ENCODE results near the gene F3.

The F3 gene

DNA sequence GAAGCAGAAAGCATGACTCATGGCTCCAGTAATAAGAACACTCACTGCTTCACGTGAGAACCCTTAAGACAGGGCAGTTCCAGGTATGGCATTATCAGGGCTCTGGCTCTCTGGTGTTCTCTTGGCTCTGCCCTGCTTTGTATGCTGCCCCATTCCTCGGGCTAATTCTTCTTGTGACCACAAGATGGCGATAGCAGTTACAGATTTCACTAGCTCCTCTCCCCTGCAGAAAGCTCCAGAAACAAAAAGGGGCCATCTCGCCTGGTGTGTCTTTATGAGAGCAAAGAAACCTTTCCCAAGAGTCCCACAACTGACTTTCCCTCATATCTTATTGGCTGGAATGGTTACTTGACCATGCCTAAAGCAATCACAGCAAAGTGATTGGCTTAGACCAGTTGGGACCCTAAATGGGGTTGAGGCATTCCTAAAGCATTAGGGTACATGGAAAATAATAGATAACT, 60.1 kb downstream of the F3 start:
- TF ChIP-seq, protein P1, sequence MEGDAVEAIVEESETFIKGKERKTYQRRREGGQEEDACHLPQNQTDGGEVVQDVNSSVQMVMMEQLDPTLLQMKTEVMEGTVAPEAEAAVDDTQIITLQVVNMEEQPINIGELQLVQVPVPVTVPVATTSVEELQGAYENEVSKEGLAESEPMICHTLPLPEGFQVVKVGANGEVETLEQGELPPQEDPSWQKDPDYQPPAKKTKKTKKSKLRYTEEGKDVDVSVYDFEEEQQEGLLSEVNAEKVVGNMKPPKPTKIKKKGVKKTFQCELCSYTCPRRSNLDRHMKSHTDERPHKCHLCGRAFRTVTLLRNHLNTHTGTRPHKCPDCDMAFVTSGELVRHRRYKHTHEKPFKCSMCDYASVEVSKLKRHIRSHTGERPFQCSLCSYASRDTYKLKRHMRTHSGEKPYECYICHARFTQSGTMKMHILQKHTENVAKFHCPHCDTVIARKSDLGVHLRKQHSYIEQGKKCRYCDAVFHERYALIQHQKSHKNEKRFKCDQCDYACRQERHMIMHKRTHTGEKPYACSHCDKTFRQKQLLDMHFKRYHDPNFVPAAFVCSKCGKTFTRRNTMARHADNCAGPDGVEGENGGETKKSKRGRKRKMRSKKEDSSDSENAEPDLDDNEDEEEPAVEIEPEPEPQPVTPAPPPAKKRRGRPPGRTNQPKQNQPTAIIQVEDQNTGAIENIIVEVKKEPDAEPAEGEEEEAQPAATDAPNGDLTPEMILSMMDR (IDR thresholded peaks at IDR 0.05; ENCODE audit: extremely low read depth, missing control alignments), result peak; percentile 69
- peak; percentile 49 for DNase-seq (ENCODE audit: low spot score)

DNA sequence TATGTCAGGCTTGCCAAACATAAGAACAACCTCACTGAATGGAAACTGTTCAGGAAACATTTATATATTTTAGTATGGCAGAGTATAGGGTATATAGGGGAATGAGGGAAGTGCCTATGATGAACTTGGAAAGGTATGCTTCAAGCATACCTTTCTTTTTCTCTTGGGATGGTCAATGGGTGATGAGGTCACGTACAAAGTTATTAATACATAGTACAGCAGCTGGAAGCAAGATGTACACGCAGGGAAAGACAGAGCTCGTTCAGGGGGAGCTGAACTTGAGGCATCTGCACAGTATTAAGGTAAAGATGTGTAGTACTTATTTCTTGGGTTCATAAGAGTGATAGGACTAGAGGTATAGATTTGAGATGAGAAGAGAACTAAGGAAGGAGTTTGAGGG, 61.9 kb downstream of the F3 start:
- no peak for DNase-seq (ENCODE audit: low spot score)
- TF ChIP-seq, protein P1 (IDR thresholded peaks at IDR 0.05; ENCODE audit: extremely low read depth, missing control alignments), result no peak
